Lower leg skin (tissue), 4 donors: ENCODE measurements around the gene PHLPP1. TPM values are rescaled to one million over a fixed set of nuclear protein-coding genes. Genes with fewer than 3 reads are reported as not detected.

Source experiments
- DNase-seq, 2 donors: peaks; one replicate each; pipeline ENCODE4 v3.0.0-alpha.2; 2019; ENCODE audit warnings: low spot score in 2 of 2
- H3K4me3 ChIP-seq: fragments of 200-600 bp; sonication (generic); 2 replicates; pipeline ENCODE4 v1.5.1; 2017; ENCODE audit warnings: mild to moderate bottlenecking, low read depth; ENCODE audit not compliant: poor library complexity, severe bottlenecking
- POLR2A ChIP-seq, 2 donors: fragments of 450-650 bp; IDR thresholded peaks; one replicate each; pipeline ENCODE4 v1.6.1; 2016 to 2017; ENCODE audit warnings: antibody characterized with exemption in 2 of 2, mild to moderate bottlenecking in 1 of 2, moderate library complexity in 1 of 2
- WGBS, 2 donors: methylation state at CpG; one replicate each; pipeline ENCODE4 v1.1.5; 2018; 5-methylcytosine and 5-hydroxymethylcytosine counted together
- intact Hi-C: fragments of 100-400 bp; cut with DNase I; formaldehyde crosslinking; loops from one replicate; pipeline ENCODE4 v1.15.0; 2023; ENCODE audit warnings: low total_unique reads
- total RNA-seq, 4 donors: library from RNA; depleted of rRNA; stranded (reverse); fragments of >200 nt; gene quantifications; one replicate each; pipeline ENCODE4 v1.1.0, GENCODE V29; 2016
- TF ChIP-seq, protein P1 (sequence below), 3 donors: fragments of 450-650 bp; IDR thresholded peaks; one replicate each; pipeline ENCODE4 v1.5.1; 2016; ENCODE audit warnings: antibody characterized with exemption in 3 of 3, mild to moderate bottlenecking in 3 of 3, moderate library complexity in 2 of 3

The PHLPP1 gene
- total RNA-seq, 4 donors from 2014 or later = 27.3 to 38.5 (median 33.1) TPM

DNA sequence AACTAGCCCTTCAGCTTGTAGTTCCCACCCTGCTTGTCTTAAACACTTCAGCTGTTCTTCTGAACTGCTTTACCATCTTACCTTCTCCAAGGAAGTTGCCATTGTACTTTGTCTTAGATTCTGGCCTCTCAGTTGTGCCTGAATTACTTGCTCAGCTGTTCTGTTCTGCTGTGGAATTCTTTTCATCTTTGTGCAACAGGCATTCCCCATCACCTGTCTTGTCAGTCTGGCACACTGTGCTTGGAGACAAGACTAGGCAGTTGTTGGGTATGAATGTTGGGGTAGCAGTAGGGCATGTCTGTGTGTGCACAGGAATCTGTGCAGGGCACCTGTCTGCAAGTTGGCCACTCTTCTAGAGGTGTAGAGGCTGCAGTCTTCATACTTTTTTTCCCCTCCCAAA, 38.7 kb downstream of the PHLPP1 start:
- intact Hi-C loops = no loop called here
- TF ChIP-seq POLR2A (IDR thresholded peaks at IDR 0.05) = no peak
- TF ChIP-seq, protein P1, sequence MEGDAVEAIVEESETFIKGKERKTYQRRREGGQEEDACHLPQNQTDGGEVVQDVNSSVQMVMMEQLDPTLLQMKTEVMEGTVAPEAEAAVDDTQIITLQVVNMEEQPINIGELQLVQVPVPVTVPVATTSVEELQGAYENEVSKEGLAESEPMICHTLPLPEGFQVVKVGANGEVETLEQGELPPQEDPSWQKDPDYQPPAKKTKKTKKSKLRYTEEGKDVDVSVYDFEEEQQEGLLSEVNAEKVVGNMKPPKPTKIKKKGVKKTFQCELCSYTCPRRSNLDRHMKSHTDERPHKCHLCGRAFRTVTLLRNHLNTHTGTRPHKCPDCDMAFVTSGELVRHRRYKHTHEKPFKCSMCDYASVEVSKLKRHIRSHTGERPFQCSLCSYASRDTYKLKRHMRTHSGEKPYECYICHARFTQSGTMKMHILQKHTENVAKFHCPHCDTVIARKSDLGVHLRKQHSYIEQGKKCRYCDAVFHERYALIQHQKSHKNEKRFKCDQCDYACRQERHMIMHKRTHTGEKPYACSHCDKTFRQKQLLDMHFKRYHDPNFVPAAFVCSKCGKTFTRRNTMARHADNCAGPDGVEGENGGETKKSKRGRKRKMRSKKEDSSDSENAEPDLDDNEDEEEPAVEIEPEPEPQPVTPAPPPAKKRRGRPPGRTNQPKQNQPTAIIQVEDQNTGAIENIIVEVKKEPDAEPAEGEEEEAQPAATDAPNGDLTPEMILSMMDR (IDR thresholded peaks at IDR 0.05) = no peak
- no peak for DNase-seq
- no peak overlapping the region for H3K4me3 ChIP-seq

GRCh38 chr18:62755454-62755853, 40.1 kb downstream of the PHLPP1 start:
- DNase-seq = no peak
- H3K4me3 ChIP-seq = no peak overlapping the region
- WGBS, 2 donors = 89 to 100% methylated on average over 1 of the region's 1 CpG
- intact Hi-C loops = no loop called here
- TF ChIP-seq, protein P1 (IDR thresholded peaks at IDR 0.05) = no peak
- TF ChIP-seq POLR2A (IDR thresholded peaks at IDR 0.05) = no peak

DNA sequence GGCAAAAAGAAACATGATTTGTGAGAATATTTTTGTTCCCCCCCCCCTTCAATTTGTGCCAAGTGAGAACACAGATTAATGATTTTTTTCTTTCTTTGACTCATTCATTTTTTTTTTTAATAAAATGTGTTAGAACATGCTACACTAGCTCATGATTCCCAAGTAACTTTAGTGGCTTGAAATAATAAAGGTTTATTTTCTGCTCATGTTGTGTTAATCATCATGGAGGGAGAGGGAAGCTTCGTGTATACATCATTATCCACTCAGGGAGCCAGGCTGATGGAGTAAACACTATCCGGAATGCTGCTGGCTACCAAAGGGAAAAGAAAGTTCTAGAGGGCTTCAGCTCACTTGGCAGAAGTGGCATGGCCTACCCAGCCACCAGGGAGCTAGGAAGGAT, 40.6 kb downstream of the PHLPP1 start:
- no peak overlapping the region for H3K4me3 ChIP-seq
- TF ChIP-seq, protein P1 (IDR thresholded peaks at IDR 0.05) = no peak
- no peak for TF ChIP-seq POLR2A (IDR thresholded peaks at IDR 0.05)
- WGBS, 2 donors = 83 to 85% methylated on average over 2 of the region's 2 CpGs
- DNase-seq = no peak
- intact Hi-C loops = no loop called here

GRCh38 chr18:62757399-62758010, 42.2 kb downstream of the PHLPP1 start:
- no peak for TF ChIP-seq POLR2A (IDR thresholded peaks at IDR 0.05)
- TF ChIP-seq, protein P1 (IDR thresholded peaks at IDR 0.05) = no peak
- H3K4me3 ChIP-seq = no peak overlapping the region
- intact Hi-C loops = no loop called here
- no peak for DNase-seq
- WGBS, 2 donors = 53 to 54% methylated on average over 6 of the region's 6 CpGs

- H3K4me3 ChIP-seq = no peak overlapping the region
- 39 to 40% methylated on average over 3 of the region's 3 CpGs for WGBS, 2 donors
- no peak for DNase-seq
- intact Hi-C loops = no loop called here
- no peak for TF ChIP-seq POLR2A (IDR thresholded peaks at IDR 0.05)
- TF ChIP-seq, protein P1 (IDR thresholded peaks at IDR 0.05) = no peak
Observed at GRCh38 chr18:62758591-62758990, 43.2 kb downstream of the PHLPP1 start.
